ENCODE measurements around the gene GZF1. TPM values are rescaled to one million over a fixed set of nuclear protein-coding genes. Genes with fewer than 3 reads are reported as not detected.

The GZF1 gene
- total RNA-seq, 1 donor from 2014 or later = 12.9 TPM

GRCh38 chr20:23326774-23327173, 35.2 kb upstream of the GZF1 start:
- no peaks in the 10 kb centered on the region for H3K27me3 ChIP-seq
- no peaks in the 10 kb centered on the region for H3K36me3 ChIP-seq
- Mint-ChIP-seq H3K36me3 (no peaks in the 10 kb centered on the region), H3K27ac (no peak overlapping the region), H3K9me3 (no peaks in the 10 kb centered on the region), H3K4me1 (peaks cover 10% of the 10 kb centered on the region), H3K27me3 (ENCODE audit: insufficient read depth, low read depth) (peaks cover 3% of the 10 kb centered on the region), H3K4me3 (no peak overlapping the region)
- no peaks in the 10 kb centered on the region for H3K9me3 ChIP-seq (ENCODE audit: low read depth)
- no peak overlapping the region for H3K9ac ChIP-seq
- H2AFZ ChIP-seq (replicated peaks) = no peak overlapping the region
- H3F3A ChIP-seq (ENCODE audit: low read depth) = no peaks in the 10 kb centered on the region
- peaks cover 8% of the 10 kb centered on the region for H3K4me1 ChIP-seq
- no peak for DNase-seq (ENCODE audit: low spot score)
- H4K20me1 ChIP-seq (ENCODE audit: low read depth) = no peaks in the 10 kb centered on the region
- H3K79me2 ChIP-seq (ENCODE audit: low read depth) = no peaks in the 10 kb centered on the region
- H3K4me3 ChIP-seq = no peak overlapping the region
- H3K27ac ChIP-seq = no peak overlapping the region
- H3K4me2 ChIP-seq = no peak overlapping the region
- TF ChIP-seq EZH2phosphoT487 (IDR thresholded peaks at IDR 0.05) = no peak

DNA sequence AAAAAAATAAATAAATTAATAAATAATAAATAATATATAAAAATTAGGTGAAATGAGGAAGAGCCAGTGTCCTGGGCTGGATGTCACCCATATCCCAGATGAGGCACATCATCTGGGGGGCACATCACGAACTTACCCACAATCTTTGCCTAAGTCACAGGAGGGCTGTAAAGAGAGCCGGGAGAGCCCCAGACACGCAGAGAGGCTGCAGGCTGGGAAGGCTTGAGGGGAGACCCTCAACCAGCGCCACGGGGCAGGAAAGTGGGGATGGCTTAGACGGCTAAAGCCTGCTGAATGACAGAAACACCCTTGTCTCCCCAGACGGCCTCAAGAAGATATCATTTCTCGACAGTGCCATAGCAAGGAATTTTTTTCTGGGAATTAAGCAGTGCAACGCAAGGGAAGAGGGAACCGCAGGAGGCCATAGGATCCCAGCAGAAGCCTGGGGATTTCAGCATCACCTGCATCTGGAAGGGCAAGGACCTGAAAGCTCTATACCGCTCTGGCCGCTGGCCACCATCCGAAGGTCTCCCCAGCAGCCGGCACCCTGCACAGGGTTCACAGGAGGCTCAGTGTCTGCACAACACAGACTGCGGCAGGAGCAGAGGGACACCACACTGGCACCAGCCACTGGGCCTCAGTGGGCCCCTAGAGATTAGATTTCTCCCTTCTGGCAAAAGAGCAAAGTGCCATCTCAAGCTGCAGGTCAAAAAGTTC, 34.2 kb upstream of the GZF1 start:
- Mint-ChIP-seq H3K36me3 (no peaks in the 10 kb centered on the region), H3K27ac (no peak overlapping the region), H3K9me3 (no peaks in the 10 kb centered on the region), H3K4me1 (peaks cover 10% of the 10 kb centered on the region), H3K4me3 (no peak overlapping the region), H3K27me3 (ENCODE audit: insufficient read depth, low read depth) (peaks cover 3% of the 10 kb centered on the region)
- Histone ChIP-seq H3K27me3 (no peaks in the 10 kb centered on the region), H2AFZ (replicated peaks) (no peak overlapping the region), H3K36me3 (no peaks in the 10 kb centered on the region), H3F3A (ENCODE audit: low read depth) (no peaks in the 10 kb centered on the region), H3K4me3 (no peak overlapping the region), H3K27ac (no peak overlapping the region), H3K9ac (no peak overlapping the region), H4K20me1 (ENCODE audit: low read depth) (no peaks in the 10 kb centered on the region), H3K4me1 (peaks cover 13% of the 10 kb centered on the region), H3K4me2 (no peak overlapping the region), H3K9me3 (ENCODE audit: low read depth) (no peaks in the 10 kb centered on the region), H3K79me2 (ENCODE audit: low read depth) (no peaks in the 10 kb centered on the region)
- no peak for DNase-seq (ENCODE audit: low spot score)
- no peak for TF ChIP-seq EZH2 (IDR thresholded peaks at IDR 0.05)
- no peak for TF ChIP-seq CTCF (IDR thresholded peaks at IDR 0.05)
- no peak for TF ChIP-seq EZH2phosphoT487 (IDR thresholded peaks at IDR 0.05)

- Histone ChIP-seq H3K4me1 (peaks cover 6% of the 10 kb centered on the region), H3K27me3 (no peaks in the 10 kb centered on the region), H3K9ac (no peak overlapping the region), H3K79me2 (ENCODE audit: low read depth) (no peaks in the 10 kb centered on the region), H2AFZ (replicated peaks) (no peak overlapping the region), H3K27ac (no peak overlapping the region), H3K36me3 (no peaks in the 10 kb centered on the region), H3K4me3 (no peak overlapping the region), H3K4me2 (no peak overlapping the region), H3F3A (ENCODE audit: low read depth) (no peaks in the 10 kb centered on the region), H3K9me3 (ENCODE audit: low read depth) (no peaks in the 10 kb centered on the region), H4K20me1 (ENCODE audit: low read depth) (no peaks in the 10 kb centered on the region)
- H3K4me3 Mint-ChIP-seq = no peak overlapping the region
- H3K36me3 Mint-ChIP-seq = no peaks in the 10 kb centered on the region
- no peak overlapping the region for H3K27ac Mint-ChIP-seq
- no peaks in the 10 kb centered on the region for H3K27me3 Mint-ChIP-seq (ENCODE audit: insufficient read depth, low read depth)
- TF ChIP-seq EZH2 (IDR thresholded peaks at IDR 0.05) (no peak), CTCF (IDR thresholded peaks at IDR 0.05) (no peak), EZH2phosphoT487 (IDR thresholded peaks at IDR 0.05) (no peak)
- no peaks in the 10 kb centered on the region for H3K4me1 Mint-ChIP-seq
- no peaks in the 10 kb centered on the region for H3K9me3 Mint-ChIP-seq
- peak; percentile 24 for DNase-seq (ENCODE audit: low spot score)
Measured at GRCh38 chr20:23331450-23332350, 30.3 kb upstream of the GZF1 start.

Measured in neural progenitor cell (in vitro differentiated cells).